Measurements from ENCODE around the gene MAGEA9B.
"Not testable (repeated sequence)": the region's sequence is repeated elsewhere in the genome, so short reads cannot be mapped to it uniquely, and the experiment has no call there.

MAGEA9B gene

GRCh38 chrX:149587359-149587758 lies at the start of gene MAGEA9B:
Gene MAGEA9B, minus strand, starts transcription at chrX:149587459. Its CDS starts 4,280 bp downstream, at chrX:149583179.
- DNase-seq (ENCODE audit: low read depth) = not testable (repeated sequence)

- DNase-seq (ENCODE audit: low read depth) = no peak
These were observed 46.3 kb upstream of the MAGEA9B start for GRCh38 chrX:149633511-149633910.

- DNase-seq (ENCODE audit: low read depth) = peak; percentile 65
These were observed 44.2 kb upstream of the MAGEA9B start, which contains the start of gene TMEM185A for GRCh38 chrX:149631234-149632165. Gene TMEM185A, minus strand, starts transcription at chrX:149631792. Its CDS starts 212 bp downstream, at chrX:149631580.

GRCh38 chrX:149630681-149631233 lies 43.5 kb upstream of the MAGEA9B start:
- DNase-seq (ENCODE audit: low read depth) = no peak

- DNase-seq (ENCODE audit: low read depth) = no peak
These were observed 42.6 kb upstream of the MAGEA9B start for GRCh38 chrX:149629730-149630387.

GRCh38 chrX:149628768-149629167 lies 41.5 kb upstream of the MAGEA9B start:
- DNase-seq (ENCODE audit: low read depth) = no peak

- no peak for DNase-seq (ENCODE audit: low read depth)
These were observed 41.0 kb upstream of the MAGEA9B start for GRCh38 chrX:149628280-149628679.

- DNase-seq (ENCODE audit: low read depth) = not testable (repeated sequence)
These were observed 39.6 kb upstream of the MAGEA9B start for GRCh38 chrX:149626829-149627228.

- DNase-seq (ENCODE audit: low read depth) = not testable (repeated sequence)
These were observed 32.4 kb upstream of the MAGEA9B start for GRCh38 chrX:149619662-149620061.

- DNase-seq (ENCODE audit: low read depth) = no peak
These were observed 31.6 kb upstream of the MAGEA9B start for GRCh38 chrX:149618871-149619270.

GRCh38 chrX:149611623-149612175 lies 24.4 kb upstream of the MAGEA9B start:
- no peak for DNase-seq (ENCODE audit: low read depth)

- DNase-seq (ENCODE audit: low read depth) = no peak
These were observed 23.3 kb upstream of the MAGEA9B start for GRCh38 chrX:149610511-149610910.

- DNase-seq (ENCODE audit: low read depth) = no peak
These were observed 20.4 kb upstream of the MAGEA9B start for GRCh38 chrX:149607699-149608098.

GRCh38 chrX:149605248-149605885 lies 18.1 kb upstream of the MAGEA9B start:
- DNase-seq (ENCODE audit: low read depth) = not testable (repeated sequence)

- not testable (repeated sequence) for DNase-seq (ENCODE audit: low read depth)
These were observed 11.3 kb upstream of the MAGEA9B start for GRCh38 chrX:149598603-149599002.

- DNase-seq (ENCODE audit: low read depth) = not testable (repeated sequence)
These were observed 8.7 kb upstream of the MAGEA9B start for GRCh38 chrX:149595943-149596342.

GRCh38 chrX:149595214-149595613 lies 8.0 kb upstream of the MAGEA9B start, which contains the start of gene HSFX2:
Gene HSFX2, minus strand, starts transcription at chrX:149595314. Its CDS starts 614 bp downstream, at chrX:149594700.
- DNase-seq (ENCODE audit: low read depth) = not testable (repeated sequence)

- not testable (repeated sequence) for DNase-seq (ENCODE audit: low read depth)
These were observed 3.7 kb upstream of the MAGEA9B start for GRCh38 chrX:149590993-149591392.

GRCh38 chrX:149585631-149586030 lies 1.6 kb downstream of the MAGEA9B start:
- DNase-seq (ENCODE audit: low read depth) = not testable (repeated sequence)

GRCh38 chrX:149573456-149573855 lies 13.8 kb downstream of the MAGEA9B start:
- not testable (repeated sequence) for DNase-seq (ENCODE audit: low read depth)

- DNase-seq (ENCODE audit: low read depth) = no peak
These were observed 14.5 kb downstream of the MAGEA9B start for GRCh38 chrX:149572743-149573142.

GRCh38 chrX:149571770-149572169 lies 15.5 kb downstream of the MAGEA9B start:
- no peak for DNase-seq (ENCODE audit: low read depth)

Data from T-helper 22 cell (primary cell).